Measurements from ENCODE around the gene MGST2.

Gene MGST2

DNA sequence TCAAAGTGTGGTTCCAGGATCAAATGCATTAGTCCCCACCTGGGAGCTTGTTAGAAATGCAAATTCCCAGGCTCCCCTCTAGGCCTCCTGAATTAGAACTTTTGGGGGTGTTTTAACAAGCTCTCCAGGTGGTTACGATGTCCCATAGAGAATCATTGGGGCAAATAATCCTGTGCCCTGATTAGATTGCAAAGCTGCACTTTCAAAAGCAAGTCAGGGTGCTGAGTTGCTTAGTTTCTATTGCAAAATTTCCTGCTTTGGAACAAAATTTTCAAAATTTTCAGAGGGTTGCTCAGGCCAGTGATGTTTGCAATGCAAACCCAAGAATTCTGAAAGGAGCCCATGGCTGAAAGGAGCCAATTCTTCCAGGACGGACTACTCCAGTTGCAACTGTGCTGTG, 71.0 kb downstream of the MGST2 start:
- no peak for DNase-seq (ENCODE audit: low spot score)
- FAIRE-seq, result no peak

DNA sequence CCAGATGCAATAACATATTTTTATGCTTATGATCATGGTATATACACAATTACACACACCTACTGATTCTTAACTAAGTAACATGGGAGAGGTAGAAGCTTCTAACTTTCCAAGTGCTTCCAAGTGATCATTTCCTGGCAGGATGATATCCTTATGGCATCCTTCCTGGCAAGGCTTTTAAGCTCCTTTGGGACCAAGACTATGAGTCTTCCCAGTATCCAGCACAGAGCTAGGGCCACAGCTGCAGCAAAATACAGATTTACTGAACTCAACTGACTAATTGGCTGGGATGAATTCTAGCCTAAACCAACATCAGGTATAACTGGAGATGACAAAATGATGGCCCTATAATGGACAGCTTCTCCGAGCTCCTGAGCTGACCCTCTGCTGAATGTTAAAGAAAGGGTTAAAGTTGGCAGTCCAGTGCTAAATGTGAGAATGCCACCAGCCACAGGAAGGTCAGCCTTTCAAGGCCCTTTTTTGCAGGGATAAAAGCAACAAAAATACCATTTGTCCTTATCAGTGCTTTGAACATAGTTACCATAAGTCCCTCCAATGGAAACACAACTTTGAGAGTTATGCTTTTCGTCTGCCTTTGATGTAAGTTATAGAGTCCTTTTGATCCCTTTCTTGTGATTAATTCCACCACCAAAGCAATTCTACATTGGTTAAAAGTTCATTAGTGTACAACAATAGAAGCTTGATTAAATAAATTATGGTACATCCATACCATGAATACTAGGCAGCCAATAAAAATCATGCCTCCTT, 73.4 kb downstream of the MGST2 start:
- DNase-seq (ENCODE audit: low spot score) (no peak), FAIRE-seq (no peak)

- DNase-seq (ENCODE audit: low spot score) (no peak), FAIRE-seq (no peak)
Measured at GRCh38 chr4:139740121-139740520, 74.5 kb downstream of the MGST2 start.

DNA sequence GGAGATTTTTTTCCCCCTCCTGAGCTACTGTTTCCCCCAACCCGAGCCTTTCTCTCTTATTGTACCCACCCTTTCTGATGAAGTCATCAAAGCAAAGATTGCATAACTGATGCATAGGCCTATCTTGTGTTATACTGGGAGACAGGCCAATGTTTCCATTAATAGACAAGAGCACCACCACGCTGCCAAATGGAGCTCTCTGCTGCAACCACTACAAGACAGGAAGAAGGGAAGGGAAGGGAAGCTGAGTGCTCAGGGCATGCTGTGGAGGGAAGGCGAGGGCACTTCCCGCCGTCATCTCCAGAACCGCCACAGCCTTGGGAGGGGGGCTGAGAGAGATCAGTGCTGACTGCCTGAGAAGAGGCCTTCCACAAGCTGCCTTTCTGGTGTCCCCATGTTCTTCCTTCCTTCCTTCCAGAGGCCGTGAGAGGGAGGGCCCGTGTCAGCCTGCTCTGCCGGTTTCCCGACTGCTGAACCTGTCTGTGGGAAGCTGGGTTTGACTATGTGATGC, 75.0 kb downstream of the MGST2 start:
- no peak for DNase-seq (ENCODE audit: low spot score)
- no peak for FAIRE-seq

DNA sequence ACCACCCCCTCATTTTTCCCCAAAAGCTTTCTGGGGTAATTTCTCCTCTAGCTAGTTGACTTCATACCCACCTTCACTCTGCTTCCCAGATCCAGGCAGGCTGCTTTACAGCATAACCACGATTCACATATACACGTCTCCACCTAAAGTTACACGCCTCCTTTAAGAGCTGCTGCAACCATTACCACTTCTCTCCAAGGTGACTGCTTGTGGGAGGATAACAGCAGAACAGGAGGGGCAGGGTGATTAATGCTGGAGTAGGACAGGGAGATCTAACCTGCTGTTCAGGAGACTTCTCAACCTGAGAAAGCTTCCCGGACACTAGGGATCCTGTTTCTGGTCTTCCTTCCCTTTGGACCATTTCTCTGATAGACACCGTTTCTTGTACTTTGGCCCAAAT, 77.4 kb downstream of the MGST2 start:
- no peak for DNase-seq (ENCODE audit: low spot score)
- no peak for FAIRE-seq

DNA sequence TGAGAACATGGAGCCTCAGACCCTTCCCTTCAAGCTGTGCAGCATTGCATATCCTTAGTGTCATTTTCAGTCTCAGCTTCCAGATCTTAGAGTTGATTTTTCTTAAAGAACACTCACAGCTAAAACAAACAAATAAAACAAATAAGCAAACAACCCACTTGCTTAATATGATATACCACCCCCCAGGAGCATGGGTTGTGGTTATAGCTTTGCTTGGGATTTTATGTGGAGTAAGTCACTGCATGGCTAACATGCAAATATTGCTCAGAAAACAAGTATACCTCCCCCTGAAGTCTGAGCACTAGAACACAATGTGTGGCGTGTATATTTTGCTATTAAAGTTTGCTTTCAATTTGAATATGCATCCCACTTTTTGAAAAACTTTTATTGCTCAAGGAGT, 78.6 kb downstream of the MGST2 start:
- DNase-seq (ENCODE audit: low spot score), result no peak
- no peak for FAIRE-seq

DNA sequence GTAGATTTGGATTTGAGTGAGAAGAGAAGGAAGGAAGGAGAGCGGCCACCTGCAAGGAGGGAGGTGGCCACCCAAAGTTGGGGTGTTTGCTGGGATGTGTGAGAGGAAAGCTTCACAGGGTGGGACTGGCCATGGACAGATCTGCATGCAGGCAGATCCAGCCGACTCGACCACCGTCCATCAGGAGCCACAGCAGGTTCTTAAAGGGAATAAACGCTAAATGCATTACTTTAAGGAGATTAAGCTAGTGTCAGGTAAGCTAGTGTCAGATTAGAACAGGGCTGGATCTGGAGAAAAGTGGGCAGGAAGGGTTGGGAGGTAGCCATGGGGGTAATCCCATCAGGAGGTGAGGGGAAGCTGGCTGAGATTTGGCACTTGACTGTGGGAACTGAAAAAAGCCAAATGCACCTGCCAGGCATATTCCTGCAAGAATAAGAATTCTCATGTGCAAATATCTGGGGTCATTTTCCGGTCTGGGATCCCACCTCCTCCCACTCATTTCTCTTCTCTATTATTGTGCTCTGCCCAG, 79.6 kb downstream of the MGST2 start:
- no peak for FAIRE-seq
- no peak for DNase-seq (ENCODE audit: low spot score)

- FAIRE-seq (no peak), DNase-seq (ENCODE audit: low spot score) (no peak)
Measured at GRCh38 chr4:139746431-139747171, 81.0 kb downstream of the MGST2 start.

DNA sequence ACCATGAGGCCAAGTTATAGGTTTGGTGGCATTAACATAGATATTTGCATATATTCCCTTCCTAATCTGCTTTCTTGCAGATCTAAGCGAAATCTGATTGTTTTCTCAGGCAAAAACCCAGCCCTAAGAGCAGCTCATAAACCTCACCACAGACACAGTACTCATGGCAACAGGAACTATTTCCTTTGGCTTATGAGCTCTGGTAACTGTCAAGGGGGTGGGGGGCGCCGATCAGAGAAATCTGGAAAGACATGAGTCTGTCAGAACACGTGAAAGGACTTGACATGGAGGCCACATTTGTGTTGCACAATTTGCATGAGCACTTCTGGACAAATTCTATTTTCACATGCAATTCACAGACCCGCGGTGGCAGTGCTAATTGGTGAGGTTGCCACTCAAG, 83.7 kb downstream of the MGST2 start:
- no peak for FAIRE-seq
- DNase-seq (ENCODE audit: low spot score), result no peak

GRCh38 chr4:139749835-139750498, 84.3 kb downstream of the MGST2 start:
- DNase-seq (ENCODE audit: low spot score), result no peak
- FAIRE-seq, result no peak

DNA sequence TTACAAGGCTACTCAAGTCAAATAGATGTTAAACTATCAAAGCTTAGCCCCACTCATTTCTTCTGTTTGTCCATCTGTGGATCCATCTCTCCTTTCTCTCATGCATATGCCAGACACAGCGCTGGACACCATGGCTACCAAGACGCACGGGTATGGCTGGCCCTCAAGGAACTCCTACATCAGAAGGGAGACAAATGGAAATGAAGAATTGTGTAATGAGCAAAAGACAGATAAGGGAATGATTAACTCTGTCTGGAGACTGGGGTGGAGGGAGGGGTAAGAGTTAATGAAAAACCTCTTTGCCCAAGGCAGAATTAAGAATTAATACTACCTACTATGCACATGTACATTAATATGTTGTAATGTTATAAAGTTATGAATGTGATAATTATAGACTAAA, 88.1 kb downstream of the MGST2 start:
- FAIRE-seq (no peak), DNase-seq (ENCODE audit: low spot score) (no peak)
